Adrenal gland (tissue), 5 donors: Measurements from ENCODE around the gene CDH3.

Source experiments
- CTCF ChIP-seq, 6 experiments: fragments of 450-650 bp in 4 of 6; fragments of 200-600 bp in 2 of 6; sonication (generic) in 1 of 6; IDR thresholded peaks; 1 replicate in 5 of 6; 2 replicates in 1 of 6; pipeline versions ENCODE4 v1.5.1 to v1.8.0; 2016 to 2021; ENCODE audit warnings: antibody characterized with exemption in 6 of 6, mild to moderate bottlenecking in 2 of 6, moderate library complexity in 1 of 6
- POLR2A ChIP-seq, 2 donors: fragments of 450-650 bp; IDR thresholded peaks; one replicate each; pipeline ENCODE4 v1.6.1; 2017; ENCODE audit warnings: antibody characterized with exemption in 2 of 2, mild to moderate bottlenecking in 2 of 2, moderate library complexity in 1 of 2
- donor health status: DM: no; HTN: no; CAD: no.

GRCh38 chr16:68717684-68718083 lies 72.6 kb downstream of the CDH3 start:
- TF ChIP-seq CTCF (IDR thresholded peaks at IDR 0.05) (no peak), POLR2A (IDR thresholded peaks at IDR 0.05) (no peak)
